ENCODE data around the gene QRSL1. TPM values are rescaled to one million over a fixed set of nuclear protein-coding genes. Genes with fewer than 3 reads are reported as not detected.

Gene QRSL1
- total RNA-seq, 1 experiment from 2014 or later = 19.5 TPM

DNA sequence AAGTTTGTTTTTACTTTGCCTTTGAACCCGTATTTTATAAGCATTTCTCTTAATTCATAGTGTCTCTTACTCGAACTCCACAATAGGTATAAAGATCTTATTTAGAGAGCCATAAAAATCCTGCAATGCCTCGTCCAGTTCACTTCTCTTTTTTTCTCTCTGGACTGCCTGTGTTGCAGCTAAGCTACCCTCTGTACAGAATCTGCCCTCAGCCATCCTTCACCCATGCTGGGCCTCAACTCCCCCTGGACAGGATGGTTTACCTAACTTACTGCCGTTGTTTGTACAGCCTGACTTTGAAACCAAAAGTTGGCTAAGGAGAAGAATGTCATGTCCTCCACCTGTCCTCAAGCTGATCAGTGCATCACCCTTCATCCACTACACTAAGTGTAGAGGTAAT, 10.4 kb downstream of the QRSL1 start:
- no peak overlapping the region for H3K27ac ChIP-seq (ENCODE audit: insufficient read length, low read depth, low read length)
- no peaks in the 10 kb centered on the region for H3K23me2 ChIP-seq (ENCODE audit: insufficient read length, low read depth, low read length, poor library complexity, severe bottlenecking)
- H2AK5ac ChIP-seq (ENCODE audit: insufficient read length, low read length) = no peak overlapping the region
- H3K9me3 Mint-ChIP-seq = no peaks in the 10 kb centered on the region
- H3K27ac Mint-ChIP-seq = peak overlapping the region in 2 of 3 experiments; percentile 12 to 26; a peak in 3 of 7 replicates
- TF ChIP-seq, protein P1, sequence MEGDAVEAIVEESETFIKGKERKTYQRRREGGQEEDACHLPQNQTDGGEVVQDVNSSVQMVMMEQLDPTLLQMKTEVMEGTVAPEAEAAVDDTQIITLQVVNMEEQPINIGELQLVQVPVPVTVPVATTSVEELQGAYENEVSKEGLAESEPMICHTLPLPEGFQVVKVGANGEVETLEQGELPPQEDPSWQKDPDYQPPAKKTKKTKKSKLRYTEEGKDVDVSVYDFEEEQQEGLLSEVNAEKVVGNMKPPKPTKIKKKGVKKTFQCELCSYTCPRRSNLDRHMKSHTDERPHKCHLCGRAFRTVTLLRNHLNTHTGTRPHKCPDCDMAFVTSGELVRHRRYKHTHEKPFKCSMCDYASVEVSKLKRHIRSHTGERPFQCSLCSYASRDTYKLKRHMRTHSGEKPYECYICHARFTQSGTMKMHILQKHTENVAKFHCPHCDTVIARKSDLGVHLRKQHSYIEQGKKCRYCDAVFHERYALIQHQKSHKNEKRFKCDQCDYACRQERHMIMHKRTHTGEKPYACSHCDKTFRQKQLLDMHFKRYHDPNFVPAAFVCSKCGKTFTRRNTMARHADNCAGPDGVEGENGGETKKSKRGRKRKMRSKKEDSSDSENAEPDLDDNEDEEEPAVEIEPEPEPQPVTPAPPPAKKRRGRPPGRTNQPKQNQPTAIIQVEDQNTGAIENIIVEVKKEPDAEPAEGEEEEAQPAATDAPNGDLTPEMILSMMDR (conservative IDR thresholded peaks at IDR 0.05) = no peak
- H4K91ac ChIP-seq (ENCODE audit: insufficient read length, low read depth, low read length) = no peak overlapping the region
- H3K14ac ChIP-seq (ENCODE audit: insufficient read depth, low read length) = no peak overlapping the region
- no peak overlapping the region for H2BK20ac ChIP-seq (ENCODE audit: low read depth, low read length, poor library complexity, severe bottlenecking)
- H2BK120ac ChIP-seq (ENCODE audit: low read depth, low read length, poor library complexity, severe bottlenecking) = no peak overlapping the region
- H4K20me1 ChIP-seq (ENCODE audit: control insufficient read depth, insufficient read depth, insufficient read length) = no peaks in the 10 kb centered on the region
- no peak overlapping the region for H3K56ac ChIP-seq (ENCODE audit: insufficient read length, low read depth, low read length)
- H4K5ac ChIP-seq (ENCODE audit: insufficient read length, low read depth, low read length) = no peak overlapping the region
- peaks cover 10% of the 10 kb centered on the region for H3K79me2 ChIP-seq (ENCODE audit: insufficient read depth, low read length)
- peaks cover 5% of the 10 kb centered on the region for H3K79me1 ChIP-seq (ENCODE audit: insufficient read depth, low read depth, low read length, poor library complexity, severe bottlenecking)
- H3K18ac ChIP-seq (ENCODE audit: insufficient read length, low read depth, low read length) = no peak overlapping the region
- no peak overlapping the region for H3K4ac ChIP-seq (ENCODE audit: low read depth, low read length)
- H3K4me2 ChIP-seq (ENCODE audit: insufficient read depth, insufficient read length, low read length) = no peak overlapping the region
- H3K9me3 ChIP-seq (ENCODE audit: control insufficient read depth, low read depth, low read length) = no peaks in the 10 kb centered on the region
- peaks cover 23 to 41% (median 36%) of the 10 kb centered on the region in 3 experiments for H3K36me3 Mint-ChIP-seq (ENCODE audit: insufficient read depth in 1 of 3, low read depth in 3 of 3)
- H2AFZ ChIP-seq (ENCODE audit: low read length) = no peak overlapping the region
- no CpG with 5 or more reads among the region's 4 CpGs for WGBS (ENCODE audit: extremely low coverage, insufficient read length, low lambda C conversion rate)
- 0 out of 2 replicates have a peak, but pooled peaks cover 6% of the 10 kb centered on the region for H3K4me1 ChIP-seq (ENCODE audit: insufficient read depth, low read length)
- no peaks in the 10 kb centered on the region for H3K27me3 ChIP-seq (ENCODE audit: insufficient read depth, low read length)
- H3K23ac ChIP-seq (ENCODE audit: insufficient read length, low read depth, low read length) = no peak overlapping the region
- no peak overlapping the region for H2BK12ac ChIP-seq (ENCODE audit: insufficient read length, low read depth, low read length)
- H3T11ph ChIP-seq (ENCODE audit: low read length) = no peak overlapping the region
- no peak overlapping the region for H4K8ac ChIP-seq (replicated peaks; ENCODE audit: insufficient read length, low read depth, low read length)
- peaks cover 11 to 24% of the 10 kb centered on the region in 2 experiments for H3K4me1 Mint-ChIP-seq
- H3K27me3 Mint-ChIP-seq (ENCODE audit: low read depth) = no peaks in the 10 kb centered on the region
- H3K4me3 Mint-ChIP-seq = no peak overlapping the region
- H2BK15ac ChIP-seq (ENCODE audit: low read depth, low read length) = no peak overlapping the region
- no peak overlapping the region for H3K9ac ChIP-seq (ENCODE audit: extremely low read depth, insufficient read length, low read length)
- no peak for DNase-seq
- H2BK5ac ChIP-seq (ENCODE audit: insufficient read length, low read length) = no peak overlapping the region

Measured in H9 (cell line).